ENCODE data around the gene TMED1.
"Not testable (repeated sequence)": the region's sequence is repeated elsewhere in the genome, so short reads cannot be mapped to it uniquely, and the experiment has no call there.

TMED1 gene

GRCh38 chr19:10835754-10836478, at the start of gene TMED1:
TSS of gene TMED1 (minus strand) at chr19:10836212. CDS start at chr19:10836191, 21 bp downstream.
- DNase-seq (ENCODE audit: low read depth in 2 of 2) = peak; percentile 97 to 98

DNA sequence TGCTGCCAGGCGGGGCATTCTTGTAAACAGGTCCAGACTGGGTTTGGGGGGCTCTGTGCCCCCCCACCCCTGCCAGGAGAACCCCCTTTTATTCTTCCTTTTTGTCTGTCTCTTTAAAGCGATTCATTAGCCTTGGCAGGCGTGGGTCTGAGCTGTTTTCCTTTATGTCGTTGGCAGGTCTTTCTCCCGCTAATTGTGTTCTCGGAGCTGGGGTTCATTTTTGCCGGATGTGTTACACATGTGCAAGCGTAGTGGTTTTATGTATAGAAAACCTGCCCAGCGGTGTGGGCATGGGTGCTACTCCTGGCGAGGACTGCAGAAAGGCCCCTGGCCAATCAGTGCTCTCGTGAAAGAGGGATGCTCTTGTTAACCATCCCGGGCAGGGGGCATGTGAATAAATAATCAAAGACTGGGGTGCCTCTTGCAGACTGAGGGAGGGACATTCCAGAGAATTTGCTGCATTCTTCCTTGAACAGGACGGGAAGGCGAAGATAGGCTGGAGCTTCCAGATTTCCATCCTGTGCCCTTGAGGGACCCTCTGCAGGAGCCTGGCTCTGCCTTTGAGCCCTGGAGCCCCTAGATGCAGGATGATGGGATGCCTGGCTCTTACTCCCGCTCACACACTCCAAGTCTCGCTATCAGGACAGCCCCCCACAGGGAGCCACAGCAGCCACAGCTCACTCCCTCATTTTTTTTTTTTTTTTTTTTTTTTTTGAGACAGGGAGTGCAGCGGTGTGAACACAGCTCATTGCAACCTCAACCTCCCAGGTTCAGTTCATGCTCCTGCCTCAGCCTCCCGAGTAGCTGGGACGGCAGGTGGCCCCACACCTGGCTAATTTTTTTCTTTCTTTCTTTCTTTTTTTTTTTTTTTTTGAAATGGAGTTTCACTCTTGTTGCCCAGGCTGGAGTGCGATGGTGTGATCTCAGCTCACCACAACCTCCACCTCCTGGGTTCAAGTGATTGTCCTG, 49.5 kb upstream of the TMED1 start:
- DNase-seq (ENCODE audit: low read depth in 2 of 2) = no peak

DNA sequence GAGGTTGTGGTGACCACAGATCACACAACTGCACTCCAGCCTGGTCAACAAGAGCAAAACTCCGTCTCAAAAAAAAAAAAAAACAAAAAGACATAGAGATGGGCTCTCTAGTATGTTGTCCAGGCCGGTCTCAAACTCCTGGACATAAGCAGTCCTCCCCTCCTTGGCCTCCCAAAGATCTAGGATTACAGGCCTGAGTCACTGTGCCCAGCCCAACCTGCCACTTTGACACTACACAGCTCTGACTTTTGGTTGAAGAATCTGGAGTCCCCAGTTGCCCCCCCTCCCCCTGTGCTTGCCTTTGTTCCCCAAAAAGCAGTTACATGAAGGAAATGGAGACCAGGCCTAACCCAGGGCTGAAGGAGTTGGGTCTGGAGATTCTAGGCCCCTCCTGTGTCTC, 48.3 kb upstream of the TMED1 start:
- DNase-seq (ENCODE audit: low read depth in 2 of 2) = no peak

GRCh38 chr19:10882108-10882457, 46.1 kb upstream of the TMED1 start:
- no peak for DNase-seq (ENCODE audit: low read depth in 2 of 2)

DNA sequence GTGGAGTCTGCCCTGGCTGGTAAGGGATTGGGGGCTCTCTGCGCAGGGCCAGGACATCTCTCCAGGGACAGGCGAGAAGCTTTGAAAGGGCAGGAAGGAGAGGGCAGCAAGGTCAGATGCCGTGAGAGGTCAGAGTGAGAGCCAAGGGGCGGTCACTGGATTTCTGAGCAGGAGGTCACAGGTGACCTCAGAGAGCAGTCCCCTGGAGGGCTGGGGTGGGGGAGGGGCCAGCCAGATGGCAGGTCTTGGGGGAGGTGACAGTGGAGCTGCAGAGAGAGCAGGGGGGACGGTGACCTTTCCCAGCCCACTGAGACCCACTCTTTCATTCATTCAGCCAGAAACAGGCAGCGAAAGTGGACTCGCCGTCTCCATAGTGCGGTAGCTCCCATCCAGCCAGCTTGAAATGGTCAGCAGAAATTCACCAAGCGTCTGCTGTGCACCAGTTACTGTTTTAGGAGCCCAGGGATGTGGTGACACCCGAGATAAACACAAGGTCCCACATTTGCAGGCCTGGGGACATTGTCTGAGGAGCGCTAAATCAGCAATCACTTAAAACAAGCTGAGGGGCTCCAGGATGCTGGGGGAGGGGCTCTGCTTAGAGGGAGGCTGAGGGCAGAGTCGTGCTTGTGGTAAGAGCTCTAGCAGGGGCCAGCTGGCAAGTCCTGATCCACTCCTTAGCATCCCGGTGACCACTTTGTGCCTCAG, 45.5 kb upstream of the TMED1 start:
- no peak for DNase-seq (ENCODE audit: low read depth in 2 of 2)

DNA sequence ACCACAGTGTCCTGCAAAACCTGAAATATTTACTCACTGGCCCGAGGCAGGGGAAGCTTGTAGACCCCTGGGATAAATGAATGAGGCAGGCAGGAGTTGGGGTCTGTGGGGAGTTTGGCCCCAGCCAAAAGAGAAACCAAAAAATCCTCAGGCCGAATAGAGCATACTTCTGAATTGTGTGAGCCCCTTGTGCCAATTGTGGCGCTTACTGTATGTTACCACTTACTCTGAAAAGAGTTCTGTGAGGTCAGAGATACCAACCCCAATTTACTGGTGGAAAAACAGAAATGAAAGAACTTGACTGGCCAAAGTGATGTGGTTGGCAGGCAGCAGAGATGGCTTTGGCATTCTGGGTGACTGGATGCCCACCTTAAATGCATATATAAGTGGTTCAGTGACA, 42.2 kb upstream of the TMED1 start:
- DNase-seq (ENCODE audit: low read depth in 2 of 2) = no peak

DNA sequence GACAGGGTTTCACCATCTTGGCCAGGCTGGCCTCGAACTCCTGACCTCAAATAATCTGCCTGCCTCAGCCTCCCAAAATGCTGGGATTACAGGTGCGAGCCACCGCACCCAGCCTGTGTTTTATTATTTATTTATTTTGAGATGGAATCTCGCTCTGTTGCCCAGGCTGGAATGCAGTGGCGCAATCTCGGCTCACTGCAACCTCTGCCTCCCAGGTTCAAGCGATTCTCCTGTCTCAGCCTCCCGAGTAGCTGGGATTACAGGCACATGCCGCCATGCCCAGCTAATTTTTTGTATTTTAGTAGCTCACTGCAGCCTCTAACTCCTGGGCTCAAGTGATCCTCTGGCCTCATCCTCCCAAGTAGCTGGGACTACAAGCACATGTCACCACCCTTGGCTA, 41.6 kb upstream of the TMED1 start:
- not testable (repeated sequence) for DNase-seq (ENCODE audit: low read depth in 2 of 2)

DNA sequence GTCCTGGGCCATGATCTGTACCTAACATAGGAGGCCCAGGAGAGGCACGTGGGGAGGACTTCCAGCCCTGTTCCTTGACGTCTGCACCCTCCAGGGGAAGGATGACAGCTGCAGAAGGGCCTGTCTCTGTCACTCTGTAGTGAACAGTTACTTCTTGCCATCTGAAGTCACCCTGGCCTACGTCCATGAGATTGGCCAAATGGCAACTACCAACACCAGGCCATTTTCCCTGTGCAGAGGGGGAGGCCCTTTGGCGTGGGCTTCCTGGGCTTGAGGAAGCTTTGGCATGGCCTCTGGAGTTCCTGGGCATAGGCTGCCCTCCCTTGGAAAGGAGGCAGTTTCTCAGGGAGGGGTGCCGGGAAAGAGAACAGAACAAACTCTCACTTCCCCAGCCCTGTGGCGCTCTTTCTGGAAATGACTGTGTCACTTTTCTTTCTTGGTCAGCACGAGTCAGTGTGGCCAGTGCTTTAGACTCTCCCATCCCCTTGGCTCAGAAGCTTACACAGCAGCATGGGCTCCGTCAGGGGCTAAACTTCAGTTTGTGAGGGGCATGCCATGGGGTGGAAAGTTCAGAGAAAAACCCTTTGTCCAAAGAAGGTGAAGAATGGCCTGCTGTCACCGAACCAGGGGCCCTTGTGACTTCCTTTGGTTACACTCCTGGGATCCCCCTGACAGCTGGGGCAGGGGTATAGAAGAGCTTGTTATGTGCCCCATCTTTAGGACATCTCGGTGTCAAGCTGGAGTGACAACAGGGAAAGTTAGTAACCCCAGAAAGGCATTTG, 40.6 kb upstream of the TMED1 start:
- no peak for DNase-seq (ENCODE audit: low read depth in 2 of 2)

- no peak for DNase-seq (ENCODE audit: low read depth in 2 of 2)
These were observed 38.0 kb upstream of the TMED1 start for GRCh38 chr19:10874024-10874423.

DNA sequence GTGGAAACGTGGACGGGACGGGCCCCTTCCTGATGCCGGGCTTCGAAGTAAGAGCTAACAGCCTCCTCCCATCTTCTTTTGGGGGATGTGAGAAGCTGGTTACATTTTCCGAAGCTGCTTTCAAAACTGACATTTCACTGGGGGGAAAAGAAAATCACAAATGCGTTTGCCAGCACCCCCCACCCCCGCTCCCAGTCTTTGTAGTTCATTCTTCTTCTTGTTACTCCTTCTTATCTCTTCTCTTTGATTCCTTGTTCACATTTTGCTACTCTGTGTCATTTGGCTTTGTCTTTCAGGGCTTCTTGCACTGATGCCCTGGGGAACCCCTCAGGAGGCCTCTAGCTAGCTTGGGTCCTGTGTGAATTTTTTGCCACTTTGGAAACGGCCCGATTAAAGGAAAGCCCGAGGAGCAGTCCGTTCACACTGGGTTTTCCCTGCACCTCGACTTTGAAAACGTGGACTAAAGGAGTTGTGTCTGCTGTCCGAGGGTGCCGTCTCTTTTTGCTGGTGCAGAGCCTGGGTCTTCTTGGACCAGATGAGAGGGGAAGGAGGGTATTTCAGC, 36.6 kb upstream of the TMED1 start:
- no peak for DNase-seq (ENCODE audit: low read depth in 2 of 2)

- no peak for DNase-seq (ENCODE audit: low read depth in 2 of 2)
These were observed 35.9 kb upstream of the TMED1 start for GRCh38 chr19:10871711-10872545.

- DNase-seq (ENCODE audit: low read depth in 2 of 2) = peak; percentile 97
These were observed 35.1 kb upstream of the TMED1 start, which contains the start of gene CARM1 for GRCh38 chr19:10870955-10871603. TSS of gene CARM1 (plus strand) at chr19:10871553. CDS start at chr19:10871703, 150 bp downstream.

DNA sequence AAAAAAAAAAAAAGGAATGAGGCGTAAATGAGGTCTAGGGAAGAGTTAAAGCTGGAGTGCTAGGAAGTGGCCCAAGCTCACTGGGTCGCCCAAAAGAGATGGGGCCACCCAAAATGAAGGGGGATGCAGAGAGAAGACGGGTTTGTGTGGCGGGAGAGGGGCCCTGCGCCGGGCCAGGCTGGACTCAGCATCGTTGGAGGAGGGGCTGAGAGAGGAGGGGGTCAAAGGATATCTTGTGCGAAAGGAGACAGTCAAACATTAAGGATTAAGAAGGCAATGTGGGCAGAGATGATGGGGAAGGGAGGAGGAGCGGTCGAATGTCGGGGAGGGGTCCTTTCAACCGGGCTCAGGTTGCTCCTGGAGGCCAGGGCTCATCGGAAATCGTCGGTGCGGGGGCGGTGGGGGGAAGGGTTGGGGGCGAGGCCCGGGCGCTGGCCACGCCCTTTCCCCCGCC, 34.5 kb upstream of the TMED1 start:
- DNase-seq (ENCODE audit: low read depth in 2 of 2) = no peak

- DNase-seq (ENCODE audit: low read depth in 2 of 2) = not testable (repeated sequence)
These were observed 33.9 kb upstream of the TMED1 start for GRCh38 chr19:10869872-10870311.

DNA sequence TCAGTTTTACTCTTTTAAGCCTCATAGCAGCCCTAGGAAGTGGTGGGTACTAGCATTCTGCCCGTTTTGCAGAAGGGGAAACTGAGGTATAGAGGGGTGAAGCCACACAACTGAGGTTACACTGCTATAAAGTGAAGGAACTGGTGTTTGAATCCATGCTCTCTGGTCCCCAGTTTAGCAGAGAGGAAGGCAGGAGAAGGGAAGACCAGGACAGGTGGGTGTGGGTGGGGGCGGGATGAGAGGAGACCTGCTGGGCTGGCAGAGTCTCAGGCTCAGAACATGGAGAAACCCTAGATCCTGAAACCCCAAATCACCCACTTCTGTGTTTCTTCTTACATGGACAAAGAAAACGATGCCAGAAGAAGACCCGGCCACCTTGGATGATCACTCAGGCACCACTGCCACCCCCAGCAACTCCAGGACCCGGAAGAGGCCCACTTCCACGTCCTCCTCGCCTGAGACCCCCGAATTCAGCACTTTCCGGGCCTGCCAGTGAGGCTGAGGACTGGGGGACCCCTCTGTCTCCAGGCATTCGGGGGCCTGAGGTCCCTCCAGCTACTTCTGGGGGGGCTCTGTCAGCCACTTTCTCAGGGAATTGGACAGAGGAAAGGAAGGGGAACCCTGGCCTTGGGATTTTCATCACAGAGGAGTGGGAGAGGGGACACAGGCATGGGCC, 33.0 kb upstream of the TMED1 start:
- no peak for DNase-seq (ENCODE audit: low read depth in 2 of 2)

GRCh38 chr19:10866495-10866894, 30.5 kb upstream of the TMED1 start:
- DNase-seq (ENCODE audit: low read depth in 2 of 2) = no peak

DNA sequence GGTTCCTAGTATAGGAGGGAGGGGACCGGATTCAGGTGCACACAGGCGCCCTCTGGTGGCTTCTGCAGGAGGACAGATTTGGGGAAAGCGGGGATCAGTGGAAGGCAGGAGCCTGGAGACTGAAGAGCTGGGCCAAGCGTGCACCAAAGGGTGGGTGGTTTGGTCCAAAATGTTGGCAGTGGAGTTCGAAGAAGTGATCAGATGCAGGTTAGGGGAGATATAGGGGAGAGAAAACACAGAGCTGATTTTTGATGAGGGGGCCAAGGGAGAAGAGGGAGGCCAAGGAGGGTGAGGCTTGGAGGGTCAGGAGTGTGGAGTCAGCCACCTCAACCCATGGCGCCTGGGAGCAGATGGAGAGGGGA, 28.5 kb upstream of the TMED1 start:
- DNase-seq (ENCODE audit: low read depth in 2 of 2) = peak; percentile 33 to 36

DNA sequence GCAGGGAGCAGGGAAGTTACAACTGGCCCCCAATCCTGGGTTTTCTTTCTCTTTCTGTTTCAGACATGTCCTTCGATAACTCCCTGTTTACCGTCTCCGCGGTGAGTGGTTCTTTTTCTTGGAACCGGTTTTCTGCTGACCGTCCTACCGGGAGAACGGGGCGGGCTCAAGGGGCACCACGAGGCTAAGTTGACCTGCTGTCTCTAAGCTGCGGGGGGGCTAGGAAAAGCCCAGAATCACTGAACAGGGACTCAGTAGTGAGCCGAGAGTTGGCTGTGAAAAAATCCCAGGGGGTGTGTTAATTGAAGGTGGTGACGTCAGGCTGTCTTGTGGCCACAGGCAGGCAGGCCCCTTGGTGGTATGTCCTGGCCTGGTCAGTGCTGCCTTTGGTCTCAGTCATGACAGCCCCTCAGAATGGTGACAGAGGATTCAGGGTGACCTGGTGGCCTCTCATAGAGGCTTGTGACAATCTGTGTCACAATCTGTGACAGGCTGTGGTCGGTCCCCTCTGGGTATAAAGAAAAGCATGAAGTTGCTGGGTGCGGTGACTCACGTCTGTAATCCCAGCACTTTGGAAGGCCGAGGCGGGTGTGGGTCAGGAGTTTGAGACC, 27.2 kb upstream of the TMED1 start:
- DNase-seq (ENCODE audit: low read depth in 2 of 2) = no peak

Data from fibroblast of skin of left biceps (primary cell).